HL-60/S4 treated with phorbol 12-myristate 13-acetate at 8.2 ng/mL for 4 days and 3 days (cell line): ENCODE measurements around the gene DDX59.

Source experiments
- in situ Hi-C: fragments of 300-500 bp; cut with MboI; formaldehyde crosslinking; loops from 2 replicates; pipeline ENCODE4 v1.15.0; 2022; ENCODE audit warnings: low sequenced_read_pairs

DDX59 gene

GRCh38 chr1:200671235-200671786 lies 1.6 kb upstream of the DDX59 start:
- in situ Hi-C loops: no loop called here

DNA sequence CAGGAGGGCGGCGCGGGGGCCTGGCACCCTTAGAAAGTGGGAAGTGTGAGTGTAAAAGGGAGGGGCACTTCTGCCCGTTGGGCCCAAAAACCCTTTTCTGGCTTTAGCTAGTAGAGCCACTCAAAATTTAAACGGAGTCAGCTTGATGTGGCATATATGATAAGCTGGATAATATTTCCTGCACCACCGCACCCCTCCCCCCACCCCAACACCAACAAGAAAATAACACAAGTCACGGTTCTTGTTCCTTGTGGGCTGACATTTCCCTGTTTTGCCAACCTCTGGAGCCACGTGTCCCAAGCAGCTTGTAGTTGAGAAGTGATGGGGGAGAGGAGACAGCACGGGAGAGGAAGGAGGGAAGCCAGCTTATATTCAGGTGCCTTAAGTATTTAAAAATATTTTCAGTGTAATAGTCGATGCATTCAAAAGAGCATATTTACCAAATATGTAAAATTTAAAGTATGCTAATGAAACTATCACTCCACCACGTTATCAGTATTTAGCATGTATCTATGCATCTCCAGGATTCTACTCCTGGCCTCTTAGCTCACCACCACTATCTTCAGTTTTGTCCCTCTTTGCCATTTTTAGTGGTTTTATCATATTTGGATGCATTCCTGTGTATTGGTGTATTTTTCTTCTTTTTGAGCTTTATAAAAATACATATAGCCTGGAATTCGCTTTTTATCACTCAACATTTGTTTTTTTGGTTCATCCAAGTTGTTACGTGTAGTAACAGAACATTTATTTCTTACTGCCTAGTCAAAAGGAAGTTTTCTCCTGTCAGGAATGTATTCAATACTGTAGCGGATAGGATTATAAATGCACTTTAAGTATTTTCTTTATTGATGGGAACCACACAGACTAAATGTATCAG lies 773 bp upstream of the DDX59 start:
- in situ Hi-C loops: no loop called here

GRCh38 chr1:200668514-200669313 lies 993 bp downstream of the DDX59 start:
- in situ Hi-C loops: no loop called here

- in situ Hi-C loops: no loop called here
Measured at GRCh38 chr1:200666309-200666708, 3.4 kb downstream of the DDX59 start.

GRCh38 chr1:200665861-200666260 lies 3.8 kb downstream of the DDX59 start:
- in situ Hi-C loops: no loop called here

DNA sequence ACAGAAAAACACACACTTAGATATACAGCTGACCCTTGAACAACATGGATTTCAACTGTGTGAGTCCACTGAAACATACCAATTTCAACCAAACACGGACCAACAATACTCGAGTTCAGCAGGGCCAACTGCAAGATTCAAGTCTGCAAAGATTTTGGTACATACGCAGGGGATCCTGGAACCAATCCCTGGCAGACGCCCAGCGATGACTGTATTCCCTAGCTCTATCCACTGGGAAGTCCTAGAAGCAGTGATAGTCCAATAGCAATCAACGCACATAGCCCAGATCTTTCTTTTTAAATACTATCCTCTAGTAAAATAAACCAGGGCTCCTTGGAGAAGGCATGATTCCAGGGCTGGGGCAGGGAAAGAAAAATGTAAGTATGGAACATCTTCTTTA lies 9.0 kb downstream of the DDX59 start:
- in situ Hi-C loops: no loop called here

GRCh38 chr1:200659269-200659668 lies 10.4 kb downstream of the DDX59 start:
- in situ Hi-C loops: no loop called here

GRCh38 chr1:200658037-200658818 lies 11.5 kb downstream of the DDX59 start:
- in situ Hi-C loops: no loop called here

GRCh38 chr1:200654660-200655059 lies 15.0 kb downstream of the DDX59 start:
- in situ Hi-C loops: no loop called here

- in situ Hi-C loops: no loop called here
Measured at GRCh38 chr1:200653022-200653462, 16.7 kb downstream of the DDX59 start.

- in situ Hi-C loops: no loop called here
Measured at GRCh38 chr1:200652378-200652777, 17.3 kb downstream of the DDX59 start.

DNA sequence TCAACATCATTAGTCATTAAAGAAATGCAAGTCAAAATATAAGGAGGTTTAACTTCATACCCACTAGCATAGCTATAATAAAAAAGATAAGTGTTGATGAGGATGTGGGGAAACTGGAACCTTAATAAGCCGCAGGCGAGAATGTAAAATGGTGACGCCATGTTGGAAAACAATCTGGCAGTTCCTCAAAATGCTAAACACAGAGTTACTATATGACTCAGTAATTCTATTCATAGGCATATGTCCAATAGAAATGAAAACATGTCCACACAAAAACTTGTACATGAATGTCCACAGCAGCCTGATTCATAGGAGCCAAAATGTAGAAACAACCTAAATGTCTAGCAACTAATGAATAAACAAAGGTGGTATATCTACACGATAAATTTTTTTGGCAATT lies 23.2 kb downstream of the DDX59 start:
- in situ Hi-C loops: no loop called here

- in situ Hi-C loops: no loop called here
Measured at GRCh38 chr1:200644021-200644420, 25.7 kb downstream of the DDX59 start.

GRCh38 chr1:200642481-200642880 lies 27.2 kb downstream of the DDX59 start:
- in situ Hi-C loops: no loop called here

DNA sequence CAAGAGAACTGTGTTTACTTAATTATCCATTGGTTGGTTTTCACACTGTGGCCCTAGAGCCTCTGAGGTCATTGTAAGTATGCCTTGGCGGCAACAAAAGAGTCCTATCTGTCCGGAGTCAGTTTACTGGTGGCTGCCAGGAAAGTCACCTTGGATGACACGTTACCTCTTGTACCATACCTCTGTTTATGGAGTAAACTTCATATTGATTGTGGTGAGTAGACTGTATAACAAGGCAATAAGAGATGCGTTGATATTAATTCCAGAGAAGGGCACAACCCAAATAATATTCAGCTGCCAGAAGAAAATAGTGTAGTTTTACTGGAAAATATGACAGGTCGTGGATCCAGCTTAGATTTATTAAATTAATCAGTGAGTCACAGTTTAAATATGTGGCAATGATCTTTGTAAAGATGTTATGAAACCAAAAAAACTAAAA lies 28.7 kb downstream of the DDX59 start:
- in situ Hi-C loops: no loop called here

DNA sequence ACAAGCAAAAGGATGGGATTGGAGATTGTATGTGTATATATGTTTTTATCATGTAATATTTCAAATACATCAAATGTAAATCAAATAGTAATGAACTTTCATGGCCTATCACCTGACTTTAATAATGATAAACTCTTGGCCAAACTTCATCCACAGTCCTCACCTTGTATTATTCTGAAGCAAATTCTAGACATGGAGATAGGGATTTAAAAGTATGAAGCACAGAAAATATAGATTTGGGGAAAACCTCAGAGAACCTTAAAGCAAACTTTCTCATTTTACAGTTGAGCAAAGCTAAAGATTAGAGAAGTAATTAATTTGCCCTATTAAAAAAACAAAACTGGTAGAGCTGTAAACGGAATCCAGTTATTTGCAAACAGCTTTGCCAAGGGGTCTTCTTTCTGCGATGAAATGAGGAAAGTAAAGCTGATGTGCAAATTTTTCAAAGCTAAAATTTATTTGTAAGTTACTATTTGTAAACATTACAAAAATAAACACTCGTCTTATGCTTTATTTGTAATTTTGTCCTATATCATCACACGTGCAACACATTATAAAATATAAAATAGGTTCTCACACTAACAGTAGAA lies 29.2 kb downstream of the DDX59 start:
- in situ Hi-C loops: no loop called here

DNA sequence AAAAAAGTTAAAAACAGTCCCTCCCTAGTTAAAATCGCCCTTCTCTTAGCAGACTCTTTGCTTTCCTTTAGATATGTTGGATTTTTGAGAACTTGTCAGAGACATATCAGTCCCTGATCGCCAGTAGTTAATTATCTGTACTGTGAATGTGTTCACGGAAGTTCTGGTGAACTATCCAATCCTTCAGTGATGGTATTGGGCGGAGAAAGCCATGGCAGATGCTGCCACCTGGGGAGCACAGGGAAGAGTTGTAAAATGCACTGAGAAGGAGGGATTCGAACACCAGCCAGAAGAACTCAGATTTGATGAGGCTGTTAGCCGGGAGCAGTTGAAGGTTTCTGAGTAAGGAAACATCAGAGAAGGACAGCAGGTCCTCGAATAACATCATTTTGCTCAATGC lies 31.6 kb downstream of the DDX59 start:
- in situ Hi-C loops: no loop called here

DNA sequence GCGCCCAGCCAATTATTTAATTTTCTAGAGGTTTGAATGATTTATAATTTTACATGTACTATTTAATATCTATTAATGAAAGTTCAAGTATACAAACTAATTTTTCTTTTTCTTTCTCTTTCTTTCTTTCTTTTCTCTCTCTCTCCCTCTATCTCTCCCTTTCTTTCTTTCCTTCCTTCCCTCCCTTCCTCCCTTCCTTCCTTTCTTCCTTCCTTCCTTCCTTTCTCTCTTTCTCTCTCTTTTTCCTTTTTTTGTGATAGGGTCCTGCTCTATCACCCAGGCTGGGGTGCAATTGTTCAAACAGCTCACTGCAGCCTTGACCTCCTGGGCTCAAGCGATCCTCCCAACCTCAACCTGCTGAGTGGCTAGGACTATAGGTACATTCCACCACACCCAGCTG lies 33.0 kb downstream of the DDX59 start:
- in situ Hi-C loops: no loop called here

DNA sequence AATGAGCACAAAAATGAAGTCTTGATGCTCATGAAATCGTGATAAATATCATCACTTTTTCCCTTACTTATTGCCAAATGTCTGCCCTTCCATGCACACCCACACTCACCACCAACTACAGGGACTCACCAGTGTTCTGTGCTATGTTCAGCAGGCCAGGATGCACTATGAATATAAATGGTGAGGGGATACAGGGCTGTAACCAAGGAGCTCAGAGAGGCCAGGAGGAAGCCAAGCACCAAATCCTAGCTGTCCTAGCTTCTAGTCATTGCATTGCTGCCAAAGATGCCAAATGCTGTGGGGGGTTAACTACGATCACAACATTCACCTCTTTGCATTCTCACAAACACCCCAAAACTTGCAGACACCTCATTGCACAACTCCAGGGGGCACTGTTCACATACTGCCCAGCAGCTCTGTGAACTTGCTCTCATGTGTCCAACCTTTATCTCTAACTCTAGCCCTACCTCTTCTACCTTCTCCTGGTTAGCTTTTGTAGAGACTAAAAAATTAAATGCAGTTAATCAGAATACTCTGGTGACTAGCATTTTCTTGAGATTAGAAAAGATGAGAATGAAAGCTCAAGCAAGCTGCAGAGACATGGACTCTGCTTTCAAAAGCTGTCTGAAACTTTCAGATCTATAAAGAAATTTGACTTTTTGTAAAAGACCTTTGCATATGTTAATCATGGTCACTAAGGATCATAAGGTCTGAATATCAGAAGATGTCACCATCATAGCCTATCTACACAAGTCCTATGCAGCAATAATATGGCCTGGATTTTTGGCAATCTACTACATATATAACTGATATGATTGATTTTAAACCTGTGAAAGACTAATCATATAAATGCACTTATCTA lies 35.2 kb downstream of the DDX59 start:
- in situ Hi-C loops: no loop called here

DNA sequence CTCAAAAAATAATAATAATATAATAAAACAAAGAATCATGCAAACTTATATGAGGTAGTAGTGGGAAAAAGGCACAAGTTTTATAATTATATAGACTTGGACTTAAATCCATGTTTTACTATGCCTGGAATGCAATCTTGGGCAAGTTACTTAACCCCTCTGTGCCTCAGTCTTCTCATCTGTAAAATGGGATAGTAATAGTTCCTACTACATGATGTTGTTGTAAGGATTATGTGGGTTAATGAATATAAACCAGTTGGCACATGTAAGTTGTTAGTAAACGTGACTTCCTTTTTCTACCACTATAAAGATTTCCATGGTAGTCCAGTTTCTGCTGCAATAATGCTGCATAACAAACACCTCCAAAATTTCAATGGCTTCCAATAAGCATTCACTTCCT lies 38.3 kb downstream of the DDX59 start:
- in situ Hi-C loops: no loop called here
